Fibroblast of the aortic adventitia (primary cell): ENCODE data around the gene KRTAP9-4. TPM values are rescaled to one million over a fixed set of nuclear protein-coding genes. Genes with fewer than 3 reads are reported as not detected.
"Not testable (repeated sequence)": the region's sequence is repeated elsewhere in the genome, so short reads cannot be mapped to it uniquely, and the experiment has no call there.

ENCODE experiments used
- DNase-seq: peaks from one replicate; pipeline ENCODE4 v3.0.0-alpha.2; 2010; ENCODE audit warnings: low read depth
- H3K4me3 ChIP-seq: 2 replicates; pipeline ENCODE4 v1.5.1; 2011; ENCODE audit warnings: low read depth, mild to moderate bottlenecking, control low read depth, low read length, moderate library complexity
- total RNA-seq: library from RNA; depleted of rRNA; stranded (reverse); fragments of >200 nt; gene quantifications from 2 replicates; pipeline ENCODE4 v1.2.3, GENCODE V29; 2012; ENCODE audit warnings: low replicate concordance
- TF ChIP-seq, protein P1 (sequence below): IDR thresholded peaks from 2 replicates; pipeline ENCODE4 v1.5.1; 2011; ENCODE audit warnings: mild to moderate bottlenecking, low read length, control low read depth, inconsistent platforms; ENCODE audit not compliant: insufficient read depth

The KRTAP9-4 gene, protein sequence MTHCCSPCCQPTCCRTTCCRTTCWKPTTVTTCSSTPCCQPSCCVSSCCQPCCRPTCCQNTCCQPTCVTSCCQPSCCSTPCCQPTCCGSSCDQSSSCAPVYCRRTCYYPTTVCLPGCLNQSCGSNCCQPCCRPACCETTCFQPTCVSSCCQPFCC
- total RNA-seq, result not detected in 2 replicates

DNA sequence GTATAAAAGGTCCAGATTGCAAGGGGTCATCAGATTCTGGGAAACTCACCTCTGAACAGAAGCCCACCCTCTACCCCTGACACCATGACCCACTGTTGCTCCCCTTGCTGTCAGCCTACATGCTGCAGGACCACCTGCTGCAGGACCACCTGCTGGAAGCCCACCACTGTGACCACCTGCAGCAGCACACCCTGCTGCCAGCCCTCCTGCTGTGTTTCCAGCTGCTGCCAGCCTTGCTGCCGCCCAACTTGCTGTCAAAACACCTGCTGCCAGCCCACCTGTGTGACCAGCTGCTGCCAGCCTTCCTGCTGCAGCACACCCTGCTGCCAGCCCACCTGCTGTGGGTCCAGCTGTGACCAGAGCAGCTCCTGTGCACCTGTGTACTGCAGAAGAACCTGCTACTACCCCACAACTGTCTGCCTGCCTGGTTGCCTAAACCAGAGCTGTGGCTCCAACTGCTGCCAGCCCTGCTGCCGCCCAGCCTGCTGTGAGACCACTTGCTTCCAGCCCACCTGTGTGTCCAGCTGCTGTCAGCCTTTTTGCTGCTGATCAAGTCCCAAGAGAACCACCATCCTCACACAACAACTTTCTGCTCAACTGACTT is at the start of gene KRTAP9-4:
KRTAP9-4 (plus strand) TSS at position 51 of the 604 bp plus-strand sequence; CDS start at position 85, 34 bp downstream.
- not testable (repeated sequence) for DNase-seq, H3K4me3 ChIP-seq

DNA sequence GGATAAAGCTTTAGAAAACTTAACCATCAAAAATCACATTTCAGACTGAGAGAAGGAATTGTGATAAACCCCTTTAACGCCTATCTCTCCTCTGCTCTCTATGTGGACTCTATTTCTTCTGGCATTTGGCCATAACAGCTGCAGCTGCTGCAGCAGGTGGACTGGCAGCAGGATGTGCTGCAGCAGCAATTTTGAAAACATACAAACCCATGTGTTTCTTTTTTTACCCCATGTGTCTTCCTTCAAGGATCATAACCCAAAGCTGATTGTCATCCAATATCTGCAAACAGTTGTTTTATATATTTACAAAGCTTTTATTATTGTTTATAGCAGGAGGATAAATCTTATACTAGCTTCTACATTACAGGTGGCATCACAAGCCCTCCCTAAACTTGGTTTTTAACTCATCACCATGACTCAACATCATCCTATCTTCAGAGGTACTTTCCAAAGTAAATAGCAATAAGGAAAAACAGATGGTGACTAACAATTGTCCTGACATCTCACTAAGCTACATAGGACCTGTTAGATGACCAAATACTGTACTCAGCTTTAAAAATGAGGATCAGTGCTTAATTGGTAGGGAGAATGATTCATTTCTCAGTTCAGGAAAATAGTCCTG is 37.5 kb upstream of the KRTAP9-4 start:
- TF ChIP-seq, protein P1, sequence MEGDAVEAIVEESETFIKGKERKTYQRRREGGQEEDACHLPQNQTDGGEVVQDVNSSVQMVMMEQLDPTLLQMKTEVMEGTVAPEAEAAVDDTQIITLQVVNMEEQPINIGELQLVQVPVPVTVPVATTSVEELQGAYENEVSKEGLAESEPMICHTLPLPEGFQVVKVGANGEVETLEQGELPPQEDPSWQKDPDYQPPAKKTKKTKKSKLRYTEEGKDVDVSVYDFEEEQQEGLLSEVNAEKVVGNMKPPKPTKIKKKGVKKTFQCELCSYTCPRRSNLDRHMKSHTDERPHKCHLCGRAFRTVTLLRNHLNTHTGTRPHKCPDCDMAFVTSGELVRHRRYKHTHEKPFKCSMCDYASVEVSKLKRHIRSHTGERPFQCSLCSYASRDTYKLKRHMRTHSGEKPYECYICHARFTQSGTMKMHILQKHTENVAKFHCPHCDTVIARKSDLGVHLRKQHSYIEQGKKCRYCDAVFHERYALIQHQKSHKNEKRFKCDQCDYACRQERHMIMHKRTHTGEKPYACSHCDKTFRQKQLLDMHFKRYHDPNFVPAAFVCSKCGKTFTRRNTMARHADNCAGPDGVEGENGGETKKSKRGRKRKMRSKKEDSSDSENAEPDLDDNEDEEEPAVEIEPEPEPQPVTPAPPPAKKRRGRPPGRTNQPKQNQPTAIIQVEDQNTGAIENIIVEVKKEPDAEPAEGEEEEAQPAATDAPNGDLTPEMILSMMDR, result no peak
- DNase-seq, result peak; percentile 42
- no peak overlapping the region for H3K4me3 ChIP-seq

DNA sequence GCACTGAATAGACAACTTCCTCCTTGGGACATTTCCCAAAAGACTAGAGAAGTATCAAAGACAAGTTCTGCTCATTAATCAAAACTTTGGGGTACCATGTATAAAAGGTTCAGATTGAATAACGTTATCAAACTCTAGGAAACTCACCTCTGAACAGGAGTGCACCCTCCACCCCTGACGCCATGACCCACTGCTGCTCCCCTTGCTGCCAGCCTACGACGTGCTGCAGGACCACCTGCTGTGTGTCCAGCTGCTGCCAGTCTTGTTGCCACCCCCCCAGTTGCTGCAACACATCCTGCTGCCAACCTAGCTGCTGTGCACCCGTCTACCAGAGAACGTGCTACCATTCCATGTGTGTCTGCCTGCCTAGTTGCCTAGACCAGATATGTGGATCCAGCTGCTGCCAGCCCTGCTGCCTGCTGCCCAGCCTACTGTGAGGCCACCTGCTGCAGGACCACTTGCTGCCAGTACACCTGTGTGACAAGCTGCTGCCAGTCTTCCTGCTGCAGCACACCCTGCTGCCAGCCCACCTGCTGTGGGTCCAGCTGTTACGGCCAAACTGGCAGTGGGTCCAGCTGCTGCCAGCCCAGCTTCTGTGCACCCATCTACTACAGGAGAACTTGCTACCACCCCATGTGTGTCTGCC is 36.8 kb upstream of the KRTAP9-4 start:
- TF ChIP-seq, protein P1, result no peak
- no peak for DNase-seq
- H3K4me3 ChIP-seq, result no peak overlapping the region

DNA sequence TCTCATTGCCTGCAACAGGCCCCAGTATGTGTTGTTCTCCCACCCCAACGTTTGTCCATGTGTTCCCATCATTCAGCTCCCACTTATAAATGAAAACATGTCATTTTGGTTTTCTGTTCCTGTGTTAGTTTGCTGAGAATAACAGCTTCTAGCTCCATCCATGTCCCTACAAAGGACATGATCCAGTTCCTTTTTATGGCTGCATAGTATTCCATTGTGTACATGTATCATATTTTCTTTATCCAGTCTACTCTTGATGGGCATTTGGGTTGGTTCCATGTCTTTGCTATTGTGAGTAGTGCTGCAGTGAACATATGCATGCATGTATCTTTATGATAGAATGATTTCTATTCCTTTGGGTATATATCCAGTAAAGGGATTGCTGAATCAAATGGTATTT is 33.8 kb upstream of the KRTAP9-4 start:
- DNase-seq, result no peak
- no peak overlapping the region for H3K4me3 ChIP-seq
- TF ChIP-seq, protein P1, result no peak

DNA sequence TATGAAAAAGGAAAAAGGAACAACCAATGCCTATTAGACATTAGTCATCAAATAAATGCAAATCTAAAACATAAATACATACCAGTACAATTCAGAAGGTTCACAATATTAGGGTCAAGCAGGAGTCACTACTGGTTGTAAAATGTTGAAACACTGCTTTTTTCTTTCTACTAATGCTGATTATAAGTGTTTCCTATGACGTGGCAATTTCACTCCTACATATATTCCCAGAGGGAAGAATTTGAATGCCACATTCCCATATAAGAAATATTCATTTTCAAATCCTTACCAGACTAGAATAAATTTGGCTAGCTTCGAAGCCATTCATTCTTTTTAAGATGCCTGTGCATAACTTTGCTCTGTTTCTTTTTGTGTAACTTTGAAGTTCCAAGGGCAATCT is 25.7 kb upstream of the KRTAP9-4 start:
- no peak for DNase-seq
- TF ChIP-seq, protein P1, result no peak
- no peak overlapping the region for H3K4me3 ChIP-seq

DNA sequence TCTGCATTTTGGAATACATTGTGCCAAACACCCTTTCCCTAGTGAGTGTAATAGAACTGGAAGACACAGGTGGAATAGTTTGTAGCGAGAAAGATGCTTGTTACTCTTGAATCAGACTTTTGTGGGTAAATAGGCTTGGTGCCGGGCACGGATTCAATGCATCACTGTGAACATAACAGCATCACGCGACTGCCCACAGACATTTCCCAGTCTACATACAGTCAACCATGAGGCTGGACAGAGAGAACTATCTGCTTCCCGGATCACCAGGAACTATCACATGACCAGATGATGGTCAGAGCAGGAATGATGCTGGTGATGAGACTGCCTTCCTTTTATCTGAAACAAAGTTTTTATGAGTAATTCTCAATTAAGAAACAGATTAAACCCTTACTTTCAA is 23.4 kb upstream of the KRTAP9-4 start:
- no peak overlapping the region for H3K4me3 ChIP-seq
- no peak for DNase-seq
- TF ChIP-seq, protein P1, result no peak

DNA sequence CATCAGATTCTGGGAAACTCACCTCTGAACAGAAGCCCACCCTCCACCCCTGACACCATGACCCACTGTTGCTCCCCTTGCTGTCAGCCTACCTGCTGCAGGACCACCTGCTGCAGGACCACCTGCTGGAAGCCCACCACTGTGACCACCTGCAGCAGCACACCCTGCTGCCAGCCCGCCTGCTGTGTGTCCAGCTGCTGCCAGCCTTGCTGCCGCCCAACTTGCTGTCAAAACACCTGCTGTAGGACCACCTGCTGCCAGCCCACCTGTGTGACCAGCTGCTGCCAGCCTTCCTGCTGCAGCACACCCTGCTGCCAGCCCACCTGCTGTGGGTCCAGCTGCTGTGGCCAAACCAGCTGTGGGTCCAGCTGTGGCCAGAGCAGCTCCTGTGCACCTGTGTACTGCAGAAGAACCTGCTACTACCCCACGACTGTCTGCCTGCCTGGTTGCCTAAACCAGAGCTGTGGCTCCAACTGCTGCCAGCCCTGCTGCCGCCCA is 22.8 kb upstream of the KRTAP9-4 start, which contains the start of gene KRTAP9-2:
KRTAP9-2 (plus strand) TSS at position 51 of the 498 bp plus-strand sequence; CDS start at position 58, 7 bp downstream.
- not testable (repeated sequence) for DNase-seq, H3K4me3 ChIP-seq
